ENCODE results near the gene SEMA5A.

- TF ChIP-seq CTCF (IDR thresholded peaks at IDR 0.05), result no peak
- no peak for TF ChIP-seq POLR2AphosphoS5 (IDR thresholded peaks at IDR 0.05)
Observed at GRCh38 chr5:9438596-9439354, 107.1 kb downstream of the SEMA5A start.

All from breast epithelium (tissue), 3 donors.